ENCODE measurements around the gene NAV3.

DNA sequence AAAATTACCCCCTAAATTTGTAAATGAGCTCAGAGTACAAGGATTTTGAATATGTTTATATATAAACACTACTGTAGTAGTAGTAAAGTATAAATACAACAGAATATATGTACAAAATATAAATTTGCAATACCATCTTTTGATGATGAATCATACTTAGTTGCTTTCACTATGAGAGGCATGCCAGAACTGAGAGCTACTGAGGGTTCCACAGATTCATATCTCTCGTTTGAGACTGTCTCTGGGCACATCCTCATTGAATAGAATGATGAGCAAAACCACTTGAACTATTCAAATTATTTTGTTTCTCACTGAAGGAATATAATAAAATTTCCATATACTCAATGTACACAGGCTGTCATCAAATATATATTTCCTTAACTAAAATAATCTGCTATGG, 417.6 kb downstream of the NAV3 start:
- TF ChIP-seq CTCF (IDR thresholded peaks at IDR 0.05): no peak
- no peak for TF ChIP-seq POLR2A (IDR thresholded peaks at IDR 0.05)

Data from right lobe of liver (tissue), 4 donors.